Fibroblast of peridontal ligament (primary cell): ENCODE data around the gene TMEM18.

ENCODE experiments used
- DNase-seq: peaks from one replicate; pipeline ENCODE4 v3.0.0-alpha.2; 2010; ENCODE audit errors: extremely low read depth

TMEM18 gene

DNA sequence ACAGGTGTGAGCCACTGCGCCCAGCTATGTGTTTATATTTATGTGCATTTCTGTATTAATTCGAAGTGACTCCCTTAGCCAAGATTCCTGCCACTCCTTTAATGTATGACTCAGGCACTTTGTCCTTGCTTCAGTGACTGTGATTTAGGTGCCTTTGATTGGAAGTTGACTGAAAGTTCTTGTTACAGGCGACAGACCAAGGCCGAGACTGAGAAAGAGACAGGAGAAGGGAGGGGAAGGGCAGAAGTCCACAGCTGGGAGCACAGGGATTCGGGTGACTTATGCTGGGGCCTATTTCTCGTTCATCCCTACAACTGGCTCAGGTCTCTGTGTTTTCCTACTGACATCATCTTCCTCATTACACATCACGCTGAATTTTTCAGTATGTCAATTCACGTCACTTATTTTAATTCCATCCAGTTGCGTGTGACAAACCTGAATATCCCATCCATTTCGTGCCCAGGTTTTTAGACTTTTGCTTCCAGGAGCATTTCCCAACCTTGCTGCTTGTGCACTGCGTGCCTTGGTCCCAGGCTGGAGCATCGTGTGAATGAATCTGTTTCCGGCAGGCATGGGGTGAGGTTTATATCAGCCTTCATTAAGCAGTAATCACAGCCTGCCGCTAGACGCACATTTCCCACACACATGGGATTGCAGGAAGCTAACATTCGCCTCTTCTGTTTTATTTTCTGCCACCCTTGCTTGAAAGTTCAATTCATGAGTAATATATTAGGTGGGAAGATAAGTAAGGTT, 42.4 kb downstream of the TMEM18 start:
- DNase-seq = no peak

- DNase-seq = no peak
These were observed 43.2 kb downstream of the TMEM18 start for GRCh38 chr2:634041-634440.

DNA sequence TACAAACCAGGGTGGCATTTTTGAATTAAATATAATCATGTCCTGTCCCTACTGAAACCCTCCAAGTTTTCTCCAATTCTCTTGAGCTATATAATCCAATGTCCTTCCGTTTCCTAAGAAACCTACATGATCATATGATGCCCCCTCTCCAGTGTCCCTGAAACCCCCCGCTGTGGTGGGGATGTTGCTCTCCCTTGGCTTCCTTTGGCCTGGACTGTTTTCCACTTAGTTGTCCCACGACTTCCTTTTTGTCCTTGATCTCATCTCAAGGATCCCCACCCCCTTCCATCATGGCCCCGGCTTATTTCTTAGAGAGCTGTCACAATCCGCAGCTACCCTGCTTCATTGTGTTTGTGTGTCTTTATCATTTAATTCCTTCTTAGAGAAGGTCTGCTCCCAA, 43.8 kb downstream of the TMEM18 start:
- DNase-seq = no peak

- no peak for DNase-seq
These were observed 44.7 kb downstream of the TMEM18 start for GRCh38 chr2:632471-632870.

DNA sequence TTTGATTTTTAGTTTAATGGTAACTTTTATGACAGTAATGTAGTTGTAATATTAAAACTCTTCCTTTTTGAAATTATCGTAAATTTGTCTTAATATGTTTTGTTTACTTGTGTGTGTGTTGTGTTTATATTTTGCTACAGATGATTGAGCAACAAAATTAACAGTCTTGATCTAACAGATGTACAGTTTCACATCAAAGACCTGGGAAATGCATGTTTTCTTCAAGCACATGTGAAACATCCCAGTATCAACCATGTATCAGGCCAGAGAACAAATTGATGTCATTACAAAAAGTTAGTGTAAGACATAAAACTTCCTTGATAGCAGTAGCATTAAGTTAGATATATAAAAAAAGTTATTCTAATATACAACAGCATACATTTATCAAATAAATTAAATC, 45.5 kb downstream of the TMEM18 start:
- no peak for DNase-seq

DNA sequence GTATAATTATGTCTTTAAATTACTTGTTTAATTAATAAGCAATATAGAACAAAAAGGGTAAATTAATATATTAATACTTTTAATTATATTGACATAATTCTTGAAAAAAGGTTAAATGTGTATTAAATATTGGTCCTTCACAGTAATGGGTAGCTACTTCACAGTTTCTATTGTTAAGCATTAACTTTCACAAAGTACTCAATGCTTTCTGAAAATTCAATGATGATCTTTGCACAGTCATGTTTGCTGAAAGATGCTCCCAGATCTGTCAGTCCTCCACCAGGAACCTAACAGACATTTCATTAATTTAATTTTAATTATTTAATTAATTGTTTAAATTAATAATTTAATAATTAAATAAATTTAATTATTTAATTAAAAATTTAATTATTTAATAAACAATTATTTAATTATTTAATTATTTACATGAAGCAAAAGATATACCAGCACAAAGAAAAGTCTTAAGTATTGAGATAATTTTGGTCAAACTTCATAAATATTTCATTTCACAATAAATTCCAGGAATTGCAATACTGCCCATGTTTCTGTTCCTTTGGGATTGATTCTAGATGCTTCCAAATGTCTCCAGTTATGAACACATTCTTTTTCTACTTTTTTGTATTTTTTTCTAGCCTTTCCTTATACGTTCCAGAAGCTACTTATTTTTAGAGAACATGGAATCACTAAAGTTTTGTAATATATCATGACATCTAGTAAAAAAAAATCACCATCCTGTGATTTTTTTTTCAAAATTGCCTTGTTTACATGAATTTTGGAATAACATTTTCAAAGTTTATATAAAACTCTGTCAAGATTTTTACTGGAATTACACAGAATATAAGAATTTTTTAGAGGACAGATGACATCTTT, 46.5 kb downstream of the TMEM18 start:
- no peak for DNase-seq

GRCh38 chr2:629961-630360, 47.2 kb downstream of the TMEM18 start:
- DNase-seq = no peak

DNA sequence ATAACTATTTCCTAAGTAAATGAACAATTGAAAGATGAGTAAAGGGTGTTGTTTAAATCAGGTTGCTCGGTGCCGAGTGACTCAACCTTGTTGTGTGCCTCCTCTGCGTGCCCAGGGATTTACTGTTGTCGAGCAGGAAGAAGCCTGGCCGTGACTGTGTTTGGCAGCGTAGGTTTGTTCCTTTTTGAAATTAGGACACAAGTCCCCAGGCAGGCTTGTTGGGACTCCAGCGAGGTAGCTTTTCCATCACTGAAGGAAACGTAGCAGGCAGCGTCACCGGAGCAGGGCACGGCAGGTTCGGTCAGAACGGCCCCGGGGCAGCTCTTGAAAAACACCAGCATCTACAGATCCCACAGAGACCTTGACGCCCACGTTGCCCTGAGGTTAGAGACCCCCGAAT, 48.6 kb downstream of the TMEM18 start:
- DNase-seq = no peak

DNA sequence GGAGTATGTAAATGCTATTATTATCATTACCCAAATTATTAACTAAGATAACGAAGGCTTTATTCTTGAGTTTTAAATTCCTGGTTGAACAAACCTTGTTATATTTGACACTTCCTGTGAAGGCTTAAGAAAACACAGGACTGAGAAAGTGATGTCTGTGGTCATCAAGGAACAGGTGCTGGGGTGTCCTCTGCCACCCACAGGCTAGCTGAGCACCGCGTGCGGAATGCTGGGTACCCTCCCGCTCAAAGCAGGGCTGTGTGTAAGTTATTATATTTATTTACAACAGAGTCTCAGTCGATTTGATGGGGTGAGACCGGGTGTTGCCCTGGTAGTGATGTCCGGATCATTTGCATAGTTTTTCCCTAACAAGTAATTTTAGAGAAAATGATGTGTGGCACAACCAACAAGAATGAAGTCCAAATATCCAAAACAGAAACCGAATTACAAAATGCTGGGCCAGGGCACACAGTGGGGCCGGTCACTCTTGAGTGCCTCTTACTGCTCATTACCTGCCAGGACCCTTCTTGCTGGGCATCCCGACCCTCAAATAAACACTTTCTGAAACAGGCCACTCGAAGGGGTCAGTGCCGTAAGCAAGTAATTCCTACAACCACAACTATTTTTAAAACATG, 49.2 kb downstream of the TMEM18 start:
- no peak for DNase-seq

GRCh38 chr2:627340-627709, 49.9 kb downstream of the TMEM18 start:
- no peak for DNase-seq

GRCh38 chr2:626491-627339, 50.5 kb downstream of the TMEM18 start:
- no peak for DNase-seq

- DNase-seq = no peak
These were observed 51.5 kb downstream of the TMEM18 start for GRCh38 chr2:625415-626333.

DNA sequence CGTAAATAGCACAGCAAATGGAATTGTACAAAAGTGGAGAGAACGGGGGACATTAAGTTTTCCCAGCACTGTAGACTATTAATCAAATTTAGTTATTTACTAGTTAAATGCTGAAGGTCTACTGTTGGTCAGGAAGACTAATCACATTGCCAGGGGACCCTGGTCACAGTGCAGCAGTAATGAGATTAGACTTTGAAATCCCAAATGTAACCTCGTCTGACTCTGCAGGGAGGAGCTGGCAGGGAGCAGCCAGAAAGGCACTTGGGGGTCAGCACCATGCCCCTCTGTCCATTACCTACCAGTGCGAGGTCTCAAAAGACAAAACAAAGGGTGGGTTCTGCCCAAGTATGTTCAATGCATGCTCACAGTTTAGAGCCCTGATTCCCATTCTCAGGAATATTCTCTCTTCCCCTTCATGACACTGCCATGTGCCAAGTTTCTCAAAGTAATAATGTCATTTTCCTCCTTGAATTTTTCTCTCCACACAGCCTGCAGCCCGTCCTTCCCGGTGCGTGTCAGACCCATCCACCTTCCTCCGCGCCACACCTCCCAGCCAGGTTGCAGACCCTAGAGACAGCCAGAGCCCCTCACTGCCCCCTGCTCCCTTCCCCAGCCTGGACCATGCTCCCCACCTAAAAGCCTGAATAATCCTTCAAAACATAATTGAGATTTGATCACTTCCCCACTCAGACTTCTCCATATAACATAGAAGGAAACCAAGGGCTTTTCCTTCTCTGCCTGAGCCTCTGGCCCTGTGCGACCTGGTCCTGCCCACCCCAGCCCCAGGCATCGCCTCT, 52.5 kb downstream of the TMEM18 start:
- DNase-seq = no peak

- no peak for DNase-seq
These were observed 53.1 kb downstream of the TMEM18 start for GRCh38 chr2:624096-624495.

- DNase-seq = no peak
These were observed 53.9 kb downstream of the TMEM18 start for GRCh38 chr2:623130-623922.

DNA sequence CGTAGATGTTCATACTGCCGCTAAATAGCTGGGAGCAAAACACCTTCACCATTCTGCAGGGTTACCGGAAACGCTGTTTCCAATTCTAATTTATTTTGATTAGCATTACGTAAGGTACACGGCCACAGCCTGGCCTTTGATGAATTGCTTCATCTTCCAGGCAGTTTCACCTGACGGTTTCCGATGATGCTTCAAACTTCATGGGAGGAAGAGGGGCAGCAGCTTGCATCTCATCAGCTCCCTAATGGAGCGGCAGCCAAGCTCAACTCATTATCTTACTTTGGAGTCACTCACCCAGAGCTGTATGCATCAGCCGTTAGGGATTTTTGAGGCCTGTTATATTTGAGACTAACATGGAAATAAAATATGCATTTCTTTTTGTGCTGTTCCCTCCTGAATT, 54.8 kb downstream of the TMEM18 start:
- no peak for DNase-seq

GRCh38 chr2:621303-622099, 55.7 kb downstream of the TMEM18 start:
- no peak for DNase-seq
